Measurements from ENCODE around the gene TENT4A. TPM values are rescaled to one million over a fixed set of nuclear protein-coding genes. Genes with fewer than 3 reads are reported as not detected.

TENT4A gene
- total RNA-seq, 4 donors from 2014 or later: 17.0 to 21.9 (median 20.1) TPM

DNA sequence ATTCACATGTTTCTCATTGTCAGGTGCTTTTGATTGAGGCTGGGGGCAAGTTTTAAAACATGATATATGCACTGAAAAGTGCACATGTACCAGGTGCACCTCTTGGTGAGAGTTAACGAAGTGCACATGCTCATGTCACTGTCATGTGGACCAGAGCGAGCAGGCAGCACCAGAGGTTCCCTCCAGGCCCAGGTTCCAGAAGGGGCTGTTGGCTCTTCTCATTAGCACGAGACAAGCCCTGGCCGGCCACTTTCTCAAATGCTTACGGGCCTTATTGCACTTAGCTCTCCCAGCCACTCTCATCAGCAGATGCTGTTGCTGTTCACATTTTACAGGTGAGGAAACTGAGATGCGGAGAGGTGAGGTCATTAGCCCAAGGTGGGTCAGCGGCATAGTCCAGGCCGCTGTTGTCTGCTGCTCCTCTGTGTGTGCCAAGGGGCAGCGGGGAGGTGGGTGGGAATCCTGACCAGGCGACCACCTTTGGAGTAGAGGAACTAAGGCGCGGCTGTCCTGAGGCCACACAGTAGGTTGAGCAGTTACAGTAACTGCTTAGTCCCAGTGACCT lies 27.4 kb downstream of the TENT4A start:
- DNase-seq (ENCODE audit: extremely low spot score): no peak
- WGBS: 87% methylated on average over 8 of the region's 12 CpGs
- intact Hi-C loops (cut with DNase I): loop anchor here (10.0 kb wide), 1 partner anchor 366 kb away; the partner anchor contains the start of gene MED10

DNA sequence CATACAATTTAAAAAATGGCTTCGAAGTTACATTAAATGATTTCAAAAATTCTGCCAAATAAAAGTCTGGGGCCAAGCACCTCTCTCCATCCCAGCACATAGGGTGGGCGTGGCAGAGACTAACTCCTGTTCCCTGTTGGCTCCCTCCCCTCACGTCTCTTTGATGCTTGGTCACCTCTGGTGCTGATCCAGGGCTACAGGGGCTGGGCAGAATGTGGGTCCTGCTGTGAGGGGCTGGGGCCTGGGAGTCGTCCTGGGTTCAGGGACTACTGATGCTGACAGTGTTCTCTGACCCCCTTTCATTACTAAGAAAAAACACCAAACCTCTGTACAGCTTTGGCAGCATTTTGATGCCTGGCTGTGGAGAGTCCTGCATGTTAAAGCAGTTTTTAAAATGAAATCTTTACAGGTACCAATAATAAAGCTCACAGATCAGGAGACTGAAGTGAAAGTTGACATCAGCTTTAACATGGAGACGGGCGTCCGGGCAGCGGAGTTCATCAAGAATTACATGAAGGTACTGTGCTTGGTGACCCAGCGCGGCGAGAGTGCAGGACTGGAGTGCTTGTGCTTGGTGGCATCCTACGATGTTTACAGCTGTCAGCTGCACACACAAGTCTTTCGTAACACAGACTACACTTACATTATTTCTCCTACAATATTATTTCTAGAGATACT lies 29.0 kb downstream of the TENT4A start:
- no peaks in the 10 kb centered on the region for H3K9me3 ChIP-seq
- intact Hi-C loops (cut with DNase I): loop anchor here (10.0 kb wide), 1 partner anchor 367 kb away; the partner anchor contains the start of gene MED10
- no peak for DNase-seq (ENCODE audit: extremely low spot score)
- no peak overlapping the region for H3K4me3 ChIP-seq
- no peaks in the 10 kb centered on the region for H3K27me3 ChIP-seq
- peaks cover 0 to 11% (median 8%) of the 10 kb centered on the region in 4 donors for H3K4me1 ChIP-seq
- no peak for TF ChIP-seq EP300 (IDR thresholded peaks at IDR 0.05)
- TF ChIP-seq POLR2A (IDR thresholded peaks at IDR 0.05; ENCODE audit: low read depth): no peak
- TF ChIP-seq CTCF (IDR thresholded peaks at IDR 0.05): no peak
- TF ChIP-seq POLR2AphosphoS5 (IDR thresholded peaks at IDR 0.05): no peak
- H3K27ac ChIP-seq (replicated peaks in 1 of 4): no peak overlapping the region
- WGBS: 74% methylated on average over 13 of the region's 13 CpGs
- H3K36me3 ChIP-seq: peaks cover 31 to 89% (median 69%) of the 10 kb centered on the region in 4 donors

More for the DNA sequence above, 27.4 kb downstream of the TENT4A start:
- Histone ChIP-seq H3K36me3 (peaks cover 31 to 74% (median 62%) of the 10 kb centered on the region in 4 donors), H3K27ac (replicated peaks in 1 of 4) (no peak overlapping the region), H3K27me3 (no peaks in the 10 kb centered on the region), H3K4me3 (no peak overlapping the region), H3K9me3 (no peaks in the 10 kb centered on the region), H3K4me1 (peaks cover 0 to 19% (median 10%) of the 10 kb centered on the region in 4 donors)
- TF ChIP-seq POLR2A (IDR thresholded peaks at IDR 0.05; ENCODE audit: low read depth) (no peak), POLR2AphosphoS5 (IDR thresholded peaks at IDR 0.05) (no peak), CTCF (IDR thresholded peaks at IDR 0.05) (no peak)

DNA sequence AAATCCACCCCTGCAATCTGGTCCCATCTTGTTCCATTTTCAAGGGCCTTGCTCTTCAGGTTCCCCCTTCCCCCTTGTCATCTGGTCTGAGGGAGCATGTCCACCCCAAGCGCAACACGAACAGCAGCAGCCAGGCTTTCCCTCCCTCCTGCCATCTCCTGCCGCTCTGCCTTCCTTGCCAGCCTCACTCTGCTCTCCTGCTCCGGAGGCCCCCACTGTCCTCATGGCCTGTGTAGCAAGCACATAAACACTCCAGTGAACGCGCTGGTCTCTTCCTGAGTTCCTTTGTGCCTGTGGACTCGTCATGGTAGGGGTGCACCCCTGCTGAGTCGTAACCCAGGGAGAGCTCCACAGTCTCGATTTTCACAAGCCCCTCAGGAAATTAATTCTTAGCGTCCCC lies 29.9 kb downstream of the TENT4A start:
- Histone ChIP-seq H3K4me1 (peaks cover 0 to 10% (median 8%) of the 10 kb centered on the region in 4 donors), H3K27me3 (no peaks in the 10 kb centered on the region), H3K36me3 (peaks cover 27 to 88% (median 68%) of the 10 kb centered on the region in 4 donors), H3K9me3 (no peaks in the 10 kb centered on the region), H3K27ac (replicated peaks in 1 of 4) (no peak overlapping the region), H3K4me3 (no peak overlapping the region)
- WGBS: 79% methylated on average over 10 of the region's 10 CpGs
- no peak for DNase-seq (ENCODE audit: extremely low spot score)
- intact Hi-C loops (cut with DNase I): loop anchor here (10.0 kb wide), 1 partner anchor 368 kb away; the partner anchor contains the start of gene MED10
- TF ChIP-seq EP300 (IDR thresholded peaks at IDR 0.05) (no peak), POLR2AphosphoS5 (IDR thresholded peaks at IDR 0.05) (no peak), CTCF (IDR thresholded peaks at IDR 0.05) (no peak), POLR2A (IDR thresholded peaks at IDR 0.05; ENCODE audit: low read depth) (no peak)

DNA sequence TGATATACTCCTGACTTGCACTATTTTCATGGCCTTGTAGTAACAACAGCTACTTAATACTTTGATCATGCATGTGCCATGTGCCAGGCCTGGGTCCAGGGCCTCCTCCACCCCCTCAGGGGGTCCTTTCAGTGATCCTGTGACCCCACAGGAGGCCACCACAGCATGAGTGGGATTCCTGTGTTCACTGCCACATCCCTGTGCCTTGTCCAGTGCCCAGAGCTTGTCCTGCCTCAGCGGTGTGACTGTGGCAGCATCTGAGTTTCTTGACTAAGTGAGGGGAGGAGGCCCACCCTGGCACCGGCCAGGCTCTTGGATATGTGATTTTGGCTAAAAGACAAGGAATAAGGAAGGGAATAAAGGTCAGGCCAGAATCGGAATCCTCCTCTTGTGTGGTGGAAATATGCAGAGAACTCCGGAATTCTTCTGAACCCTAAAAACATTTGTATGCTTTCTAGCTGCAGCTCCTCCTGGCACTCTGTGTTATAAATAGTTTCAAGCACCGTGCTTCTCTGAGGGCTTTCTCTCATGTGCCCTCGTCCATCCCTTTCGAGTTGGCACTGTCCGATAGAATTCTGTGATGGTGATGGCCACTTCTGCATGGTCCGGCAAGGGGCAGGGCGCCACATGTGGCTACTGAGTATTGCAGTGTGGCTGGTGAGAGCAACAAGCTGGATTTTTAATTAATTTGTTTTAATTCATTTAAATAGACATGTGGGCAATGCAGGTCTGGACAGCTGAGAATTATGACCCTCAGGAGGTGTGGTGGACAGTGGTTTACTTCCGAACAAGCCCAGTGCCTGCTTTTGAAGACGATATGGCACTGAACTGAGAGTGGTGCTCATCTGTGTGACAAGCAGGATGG lies 31.8 kb downstream of the TENT4A start:
- H3K4me1 ChIP-seq: peaks cover 0 to 10% (median 8%) of the 10 kb centered on the region in 4 donors
- intact Hi-C loops (cut with DNase I): loop anchor here (2.0 to 10.0 kb wide), 2 partner anchors 112 to 370 kb away; partner anchors contain the start of genes MED10, NSUN2 and SRD5A1
- no peaks in the 10 kb centered on the region for H3K27me3 ChIP-seq
- no peaks in the 10 kb centered on the region for H3K9me3 ChIP-seq
- H3K4me3 ChIP-seq: no peak overlapping the region
- H3K36me3 ChIP-seq: peaks cover 22 to 87% (median 70%) of the 10 kb centered on the region in 4 donors
- DNase-seq (ENCODE audit: extremely low spot score): no peak
- WGBS: 66% methylated on average over 12 of the region's 12 CpGs
- H3K27ac ChIP-seq (replicated peaks in 1 of 4): peak overlapping the region in 2 of 4 donors; percentile 28 to 44
- no peak for TF ChIP-seq EP300 (IDR thresholded peaks at IDR 0.05)
- no peak for TF ChIP-seq CTCF (IDR thresholded peaks at IDR 0.05)
- no peak for TF ChIP-seq POLR2A (IDR thresholded peaks at IDR 0.05; ENCODE audit: low read depth)
- no peak for TF ChIP-seq POLR2AphosphoS5 (IDR thresholded peaks at IDR 0.05)
